Left lung (tissue), 10 donors: ENCODE measurements around the gene TNS3. TPM values are rescaled to one million over a fixed set of nuclear protein-coding genes. Genes with fewer than 3 reads are reported as not detected.

ENCODE experiments used
- ATAC-seq: fragments of 200-7000 bp; cut with Tn5 transposase; one replicate; pipeline ENCODE4 v1.9.1; 2020; ENCODE audit warnings: moderate library complexity
- DNase-seq, 4 donors: peaks; one replicate each; pipeline ENCODE4 v3.0.0-alpha.2; 2013 to 2020
- H3K27ac ChIP-seq, 2 donors: fragments of 200-600 bp; sonication (generic) in 1 of 2; one replicate each; pipeline versions ENCODE4 v1.5.0 to v1.8.0; 2020 to 2021
- H3K27me3 ChIP-seq, 2 donors: fragments of 200-600 bp; sonication (generic) in 1 of 2; one replicate each; pipeline versions ENCODE4 v1.5.0 to v1.8.0; 2020 to 2021
- H3K36me3 ChIP-seq, 2 donors: fragments of 200-600 bp; sonication (generic) in 1 of 2; one replicate each; pipeline versions ENCODE4 v1.5.0 to v1.8.0; 2020 to 2021
- H3K4me1 ChIP-seq, 2 donors: fragments of 200-600 bp; one replicate each; pipeline ENCODE4 v1.8.0; 2021
- H3K4me3 ChIP-seq, 2 donors: fragments of 200-600 bp; sonication (generic) in 1 of 2; one replicate each; pipeline versions ENCODE4 v1.5.0 to v1.8.0; 2020 to 2021; ENCODE audit warnings: mild to moderate bottlenecking in 1 of 2
- H3K9me3 ChIP-seq, 2 donors: fragments of 200-600 bp; sonication (generic) in 1 of 2; one replicate each; pipeline versions ENCODE4 v1.5.0 to v1.8.0; 2020 to 2021
- CTCF ChIP-seq, 2 donors: fragments of 200-600 bp; sonication (generic) in 1 of 2; IDR thresholded peaks; one replicate each; pipeline versions ENCODE4 v1.5.0 to v1.8.0; 2021; ENCODE audit warnings: antibody characterized with exemption in 2 of 2
- intact Hi-C, 2 donors: fragments of 100-400 bp; cut with DNase I; formaldehyde crosslinking; loops; one replicate each; pipeline versions ENCODE4 v1.11.2 to v1.14.2; 2022
- polyA plus RNA-seq, 6 donors: library from polyadenylated mRNA; unstranded; fragments of 120-200 nt; gene quantifications; one replicate each; pipeline ENCODE4 v1.2.1, GENCODE V29; 2013; ENCODE audit not compliant: insufficient read length in 6 of 6
- total RNA-seq, 2 donors: library from RNA; stranded (reverse); fragmentation: NEBNext Ultra II Directional; extraction: Animal tissue kit (Norgen Biotek cat#: 25700); gene quantifications; one replicate each; pipeline ENCODE4 v1.2.1, GENCODE V29; 2021
- donor health status: DM: no; HTN: yes; CAD: no.
- donor health status: DM: no; HTN: no; CAD: no.

TNS3 gene
- total and polyA plus RNA-seq, 8 donors: 86.3 to 151 (median 97.8) TPM

GRCh38 chr7:47255441-47255840, 326.5 kb downstream of the TNS3 start:
- Histone ChIP-seq H3K9me3 (no peaks in the 10 kb centered on the region), H3K36me3 (no peaks in the 10 kb centered on the region), H3K27ac (no peak overlapping the region), H3K4me3 (no peak overlapping the region), H3K4me1 (peaks cover 0 to 19% of the 10 kb centered on the region in 2 donors), H3K27me3 (peaks cover 0 to 9% of the 10 kb centered on the region in 2 donors)
- TF ChIP-seq CTCF (IDR thresholded peaks at IDR 0.05): no peak
- ATAC-seq (no peak), DNase-seq (no peak)
- intact Hi-C loops: no loop called here

DNA sequence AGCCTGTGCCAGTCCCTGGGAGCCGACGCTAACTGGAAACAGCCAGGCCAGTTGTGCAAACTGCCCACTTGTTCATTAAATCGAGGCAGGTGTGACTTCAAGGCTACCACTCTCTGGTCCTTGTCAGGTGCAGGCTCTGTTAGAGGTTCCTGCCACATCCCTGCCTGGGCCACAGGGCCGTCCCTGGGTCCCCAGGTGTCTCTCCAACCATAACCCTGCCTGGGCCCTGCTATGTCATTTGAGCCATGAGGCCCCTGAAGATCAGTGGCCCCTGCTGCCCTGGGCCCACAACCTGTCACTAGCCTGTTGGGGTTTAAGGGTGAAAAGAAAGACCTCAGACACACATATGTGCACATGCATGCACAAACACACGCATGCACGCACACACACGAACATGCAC, 326.9 kb downstream of the TNS3 start:
- no peak overlapping the region for H3K27ac ChIP-seq
- intact Hi-C loops: no loop called here
- peaks cover 0 to 9% of the 10 kb centered on the region in 2 donors for H3K27me3 ChIP-seq
- no peak overlapping the region for H3K4me3 ChIP-seq
- no peak for ATAC-seq
- H3K36me3 ChIP-seq: no peaks in the 10 kb centered on the region
- no peak for TF ChIP-seq CTCF (IDR thresholded peaks at IDR 0.05)
- no peaks in the 10 kb centered on the region for H3K9me3 ChIP-seq
- peaks cover 0 to 19% of the 10 kb centered on the region in 2 donors for H3K4me1 ChIP-seq
- no peak for DNase-seq

DNA sequence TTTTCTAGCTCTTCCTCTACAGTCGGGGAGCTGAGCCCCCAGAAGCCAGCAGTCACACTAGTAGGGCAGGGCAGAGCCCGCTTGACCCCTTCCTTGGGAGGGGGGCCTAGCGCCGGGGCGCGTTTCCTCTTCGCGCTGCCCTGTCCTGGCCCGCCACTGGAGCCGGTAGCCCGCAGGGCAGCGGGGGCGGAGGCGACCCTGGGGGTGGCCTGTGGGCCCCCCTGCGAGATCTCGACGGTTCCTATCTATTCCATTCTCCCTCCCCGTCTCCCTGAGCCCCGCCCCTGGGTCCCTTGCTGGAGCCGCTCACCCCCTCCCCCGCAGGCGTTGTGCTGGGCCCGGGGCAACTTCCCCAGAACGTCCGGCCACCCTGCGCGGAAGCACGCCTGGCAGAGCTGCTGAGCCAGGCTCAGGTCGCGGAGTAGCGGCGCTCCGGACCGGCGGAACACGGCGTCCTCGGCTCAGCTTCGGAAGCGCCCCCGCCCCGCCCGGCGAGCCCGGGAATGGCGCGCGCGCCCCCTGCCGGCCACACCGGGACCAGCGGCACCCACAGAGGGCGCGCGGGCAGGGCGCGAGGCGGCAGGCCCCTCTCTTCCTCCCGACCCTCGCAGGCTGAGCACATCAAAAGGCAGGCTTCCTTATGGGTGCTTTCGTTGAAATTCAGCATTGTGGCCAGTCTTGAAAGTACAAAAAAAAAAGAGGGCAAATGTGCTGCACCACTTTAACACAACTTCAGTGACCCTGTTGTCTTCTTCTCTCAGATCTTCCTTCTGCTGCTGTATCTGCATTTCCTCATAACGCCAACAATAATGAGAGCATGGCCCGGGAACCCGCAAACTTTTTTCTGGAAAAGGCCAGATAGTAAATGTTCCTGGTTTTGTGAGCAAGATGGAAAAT, 327.6 kb downstream of the TNS3 start:
- Histone ChIP-seq H3K27me3 (peaks cover 0 to 9% of the 10 kb centered on the region in 2 donors), H3K36me3 (no peaks in the 10 kb centered on the region), H3K4me3 (peak overlapping the region; percentile 43 to 54), H3K4me1 (peaks cover 0 to 19% of the 10 kb centered on the region in 2 donors), H3K27ac (peak overlapping the region; percentile 81 to 82), H3K9me3 (no peaks in the 10 kb centered on the region)
- TF ChIP-seq CTCF (IDR thresholded peaks at IDR 0.05): peak; percentile 95 to 99
- peak; percentile 98 for ATAC-seq
- DNase-seq: peak; percentile 65 to 96 (median 78)
- intact Hi-C loops: no loop called here

DNA sequence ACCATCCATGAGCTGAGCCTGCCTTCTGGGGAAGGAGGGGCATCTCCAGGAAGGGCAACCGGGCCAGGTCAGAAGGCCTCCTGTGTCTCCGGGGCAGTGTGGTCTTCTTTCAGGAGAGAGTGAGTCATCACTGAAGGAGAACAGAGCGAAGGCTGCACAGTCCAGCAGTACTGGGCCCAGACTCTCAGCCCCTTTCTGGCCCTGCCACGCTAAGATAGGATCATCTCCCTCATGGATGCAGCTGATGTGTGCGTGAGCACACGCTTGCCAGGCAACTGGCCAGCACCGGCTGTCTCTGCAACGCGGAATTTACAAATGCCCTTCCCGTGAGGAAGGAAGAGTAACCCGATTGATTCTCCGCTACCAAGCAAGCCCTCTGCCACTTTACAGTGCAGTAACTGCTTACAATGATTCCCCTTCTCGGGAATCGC, 328.2 kb downstream of the TNS3 start:
- intact Hi-C loops: no loop called here
- Histone ChIP-seq H3K9me3 (no peaks in the 10 kb centered on the region), H3K27me3 (peaks cover 0 to 9% of the 10 kb centered on the region in 2 donors), H3K27ac (peak overlapping the region; percentile 81 to 82), H3K4me1 (peaks cover 0 to 19% of the 10 kb centered on the region in 2 donors), H3K4me3 (peak overlapping the region; percentile 43 to 54), H3K36me3 (no peaks in the 10 kb centered on the region)
- peak; percentile 74 for ATAC-seq
- peak in 3 of 4 donors; percentile 42 to 47 (median 46) for DNase-seq
- TF ChIP-seq CTCF (IDR thresholded peaks at IDR 0.05): no peak

- TF ChIP-seq CTCF (IDR thresholded peaks at IDR 0.05): no peak
- H3K36me3 ChIP-seq: no peaks in the 10 kb centered on the region
- intact Hi-C loops: no loop called here
- no peak overlapping the region for H3K27ac ChIP-seq
- H3K4me3 ChIP-seq: no peak overlapping the region
- peaks cover 0 to 9% of the 10 kb centered on the region in 2 donors for H3K27me3 ChIP-seq
- ATAC-seq (no peak), DNase-seq (no peak)
- no peaks in the 10 kb centered on the region for H3K9me3 ChIP-seq
- peaks cover 0 to 19% of the 10 kb centered on the region in 2 donors for H3K4me1 ChIP-seq
These were observed 329.2 kb downstream of the TNS3 start for GRCh38 chr7:47252675-47253074.
